A673 (cell line): ENCODE data around the gene UACA.

Source experiments
- EZH2 ChIP-seq: fragments of 200-600 bp; sonication (generic); IDR thresholded peaks from 2 replicates; pipeline ENCODE4 v1.6.1; 2017; ENCODE audit warnings: borderline replicate concordance, low read depth, mild to moderate bottlenecking, mixed read lengths, antibody characterized with exemption, low read length; ENCODE audit not compliant: poor library complexity, severe bottlenecking
- TF ChIP-seq, protein P1 (sequence below): fragments of 300-800, 200-600 bp; sonication (generic); conservative IDR thresholded peaks from 2 replicates; pipeline ENCODE4 v1.5.1; 2017; ENCODE audit warnings: low read depth, mild to moderate bottlenecking, antibody characterized with exemption, low read length, moderate library complexity, mixed read lengths

DNA sequence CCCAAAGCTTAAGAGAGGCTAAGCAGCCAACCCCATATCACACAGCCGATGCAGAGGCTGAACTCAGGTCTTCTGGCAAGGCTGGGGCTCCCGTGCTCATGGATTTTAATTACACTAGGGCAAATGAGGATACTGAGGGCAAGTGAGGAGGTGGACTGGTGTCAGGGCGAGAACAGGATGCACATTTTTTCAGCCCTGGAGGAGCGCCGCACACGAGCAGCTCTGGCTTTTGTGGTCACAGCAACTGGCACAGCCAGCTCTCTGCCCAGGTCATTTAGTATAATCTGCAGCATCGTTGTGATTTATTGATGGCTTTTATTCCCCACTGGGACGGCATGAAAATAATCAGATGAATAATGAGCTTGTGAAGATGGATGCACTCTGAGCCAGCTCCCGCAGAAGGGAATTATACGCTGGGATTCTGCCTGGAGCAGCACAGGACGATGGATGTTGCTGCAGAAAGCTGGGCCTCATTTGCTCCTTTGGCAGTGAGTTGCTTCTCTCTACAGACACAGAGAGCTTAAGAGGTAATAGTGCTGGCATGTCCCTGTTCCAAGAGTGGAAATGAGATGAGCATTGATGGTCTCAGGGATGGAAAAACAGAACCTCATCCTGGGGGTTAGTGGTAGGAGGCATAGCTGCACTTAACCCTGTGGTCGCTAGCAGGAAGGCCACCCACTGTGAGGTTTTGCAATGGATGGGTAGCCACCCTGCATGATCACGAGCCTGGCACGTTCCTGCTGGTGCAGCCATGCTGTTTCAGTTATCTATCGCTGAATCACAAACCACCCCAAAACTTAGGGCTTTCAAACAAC, 135.4 kb downstream of the UACA start:
- TF ChIP-seq, protein P1, sequence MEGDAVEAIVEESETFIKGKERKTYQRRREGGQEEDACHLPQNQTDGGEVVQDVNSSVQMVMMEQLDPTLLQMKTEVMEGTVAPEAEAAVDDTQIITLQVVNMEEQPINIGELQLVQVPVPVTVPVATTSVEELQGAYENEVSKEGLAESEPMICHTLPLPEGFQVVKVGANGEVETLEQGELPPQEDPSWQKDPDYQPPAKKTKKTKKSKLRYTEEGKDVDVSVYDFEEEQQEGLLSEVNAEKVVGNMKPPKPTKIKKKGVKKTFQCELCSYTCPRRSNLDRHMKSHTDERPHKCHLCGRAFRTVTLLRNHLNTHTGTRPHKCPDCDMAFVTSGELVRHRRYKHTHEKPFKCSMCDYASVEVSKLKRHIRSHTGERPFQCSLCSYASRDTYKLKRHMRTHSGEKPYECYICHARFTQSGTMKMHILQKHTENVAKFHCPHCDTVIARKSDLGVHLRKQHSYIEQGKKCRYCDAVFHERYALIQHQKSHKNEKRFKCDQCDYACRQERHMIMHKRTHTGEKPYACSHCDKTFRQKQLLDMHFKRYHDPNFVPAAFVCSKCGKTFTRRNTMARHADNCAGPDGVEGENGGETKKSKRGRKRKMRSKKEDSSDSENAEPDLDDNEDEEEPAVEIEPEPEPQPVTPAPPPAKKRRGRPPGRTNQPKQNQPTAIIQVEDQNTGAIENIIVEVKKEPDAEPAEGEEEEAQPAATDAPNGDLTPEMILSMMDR = no peak
- TF ChIP-seq EZH2 = no peak
